Colonic mucosa (tissue), 4 donors: ENCODE results near the gene SNAP29. TPM values are rescaled to one million over a fixed set of nuclear protein-coding genes. Genes with fewer than 3 reads are reported as not detected.

Experiments
- DNase-seq: peaks from one replicate; pipeline ENCODE4 v3.0.0-alpha.2; 2020
- H3K27ac ChIP-seq: fragments of 200-600 bp; one replicate; pipeline ENCODE4 v1.8.0; 2021
- H3K27me3 ChIP-seq: fragments of 200-600 bp; one replicate; pipeline ENCODE4 v1.8.0; 2021
- H3K36me3 ChIP-seq: fragments of 200-600 bp; one replicate; pipeline ENCODE4 v1.8.0; 2021
- H3K4me1 ChIP-seq: fragments of 200-600 bp; one replicate; pipeline ENCODE4 v1.8.0; 2021; ENCODE audit warnings: mild to moderate bottlenecking
- H3K4me3 ChIP-seq: fragments of 200-600 bp; one replicate; pipeline ENCODE4 v1.8.0; 2021
- H3K9ac ChIP-seq, 2 donors: one replicate each; pipeline ENCODE4 v1.7.0; 2013; ENCODE audit warnings: control low read depth in 2 of 2, low read depth in 2 of 2, low read length in 2 of 2
- H3K9me3 ChIP-seq: fragments of 200-600 bp; one replicate; pipeline ENCODE4 v1.8.0; 2021
- intact Hi-C: fragments of 100-400 bp; cut with DNase I; formaldehyde crosslinking; loops from one replicate; pipeline ENCODE4 v1.14.1; 2022
- total RNA-seq, 2 donors: library from RNA; stranded (reverse); fragmentation: NEBNext Ultra II Directional in 1 of 2; extraction: Animal tissue kit (Norgen Biotek cat#: 25700) in 1 of 2; gene quantifications; one replicate each; pipeline ENCODE4 v1.2.1, GENCODE V29; 2021
- TF ChIP-seq, protein P1 (sequence below): fragments of 200-600 bp; IDR thresholded peaks from one replicate; pipeline ENCODE4 v1.8.0; 2022; ENCODE audit warnings: antibody characterized with exemption, mild to moderate bottlenecking
- donor health status: healthy.
- donor health status: DM: no; HTN: no; CAD: no.
- donor health status: DM: no; HTN: no; CAD: no.

SNAP29 gene
- total RNA-seq, 2 donors from 2014 or later = 25.3 to 39.0 TPM

DNA sequence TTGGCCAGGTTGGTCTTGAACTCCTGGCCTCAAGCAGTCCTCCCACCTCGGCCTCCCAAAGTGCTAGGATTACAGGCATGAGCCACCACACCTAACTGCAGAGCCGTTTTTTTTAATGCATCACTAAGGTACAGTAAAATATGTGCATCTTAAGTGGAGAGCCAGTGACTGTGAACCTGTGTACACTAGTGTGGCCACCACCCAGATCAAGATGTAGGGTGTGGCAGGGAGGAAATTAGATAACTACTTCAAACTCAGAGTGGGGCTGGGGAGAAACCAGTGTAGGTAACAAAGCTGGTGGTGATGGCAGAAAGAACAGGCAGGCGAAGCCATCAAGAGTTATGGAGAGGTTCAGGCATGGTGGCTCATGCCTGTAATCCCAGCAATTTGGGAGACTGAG lies 14.4 kb downstream of the SNAP29 start:
- H3K27me3 ChIP-seq = no peaks in the 10 kb centered on the region
- H3K9ac ChIP-seq = no peak overlapping the region
- H3K4me1 ChIP-seq = peaks cover under 1% of the 10 kb centered on the region
- no peak for DNase-seq
- no peaks in the 10 kb centered on the region for H3K9me3 ChIP-seq
- H3K36me3 ChIP-seq = no peaks in the 10 kb centered on the region
- no peak overlapping the region for H3K4me3 ChIP-seq
- intact Hi-C loops = loop anchor here (10.0 kb wide), 1 partner anchor 92 kb away; the partner anchor contains the start of gene AIFM3
- no peak overlapping the region for H3K27ac ChIP-seq
- TF ChIP-seq, protein P1, sequence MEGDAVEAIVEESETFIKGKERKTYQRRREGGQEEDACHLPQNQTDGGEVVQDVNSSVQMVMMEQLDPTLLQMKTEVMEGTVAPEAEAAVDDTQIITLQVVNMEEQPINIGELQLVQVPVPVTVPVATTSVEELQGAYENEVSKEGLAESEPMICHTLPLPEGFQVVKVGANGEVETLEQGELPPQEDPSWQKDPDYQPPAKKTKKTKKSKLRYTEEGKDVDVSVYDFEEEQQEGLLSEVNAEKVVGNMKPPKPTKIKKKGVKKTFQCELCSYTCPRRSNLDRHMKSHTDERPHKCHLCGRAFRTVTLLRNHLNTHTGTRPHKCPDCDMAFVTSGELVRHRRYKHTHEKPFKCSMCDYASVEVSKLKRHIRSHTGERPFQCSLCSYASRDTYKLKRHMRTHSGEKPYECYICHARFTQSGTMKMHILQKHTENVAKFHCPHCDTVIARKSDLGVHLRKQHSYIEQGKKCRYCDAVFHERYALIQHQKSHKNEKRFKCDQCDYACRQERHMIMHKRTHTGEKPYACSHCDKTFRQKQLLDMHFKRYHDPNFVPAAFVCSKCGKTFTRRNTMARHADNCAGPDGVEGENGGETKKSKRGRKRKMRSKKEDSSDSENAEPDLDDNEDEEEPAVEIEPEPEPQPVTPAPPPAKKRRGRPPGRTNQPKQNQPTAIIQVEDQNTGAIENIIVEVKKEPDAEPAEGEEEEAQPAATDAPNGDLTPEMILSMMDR = no peak

- Histone ChIP-seq H3K4me1 (no peaks in the 10 kb centered on the region), H3K9ac (no peak overlapping the region), H3K9me3 (no peaks in the 10 kb centered on the region), H3K27me3 (no peaks in the 10 kb centered on the region), H3K4me3 (no peak overlapping the region), H3K36me3 (no peaks in the 10 kb centered on the region), H3K27ac (no peak overlapping the region)
- no peak for DNase-seq
- TF ChIP-seq, protein P1 = no peak
- intact Hi-C loops = loop anchor here (10.0 kb wide), 1 partner anchor 90 kb away; the partner anchor contains the start of gene AIFM3
Observed at GRCh38 chr22:20875296-20875695, 16.5 kb downstream of the SNAP29 start.

- no peak overlapping the region for H3K9ac ChIP-seq
- intact Hi-C loops = loop anchor here (10.0 kb wide), 1 partner anchor 87 kb away; the partner anchor contains the start of gene AIFM3
- no peaks in the 10 kb centered on the region for H3K9me3 ChIP-seq
- no peaks in the 10 kb centered on the region for H3K4me1 ChIP-seq
- DNase-seq = no peak
- no peaks in the 10 kb centered on the region for H3K36me3 ChIP-seq
- no peak overlapping the region for H3K4me3 ChIP-seq
- H3K27ac ChIP-seq = no peak overlapping the region
- no peaks in the 10 kb centered on the region for H3K27me3 ChIP-seq
- TF ChIP-seq, protein P1 = no peak
Observed at GRCh38 chr22:20877715-20878114, 18.9 kb downstream of the SNAP29 start.

DNA sequence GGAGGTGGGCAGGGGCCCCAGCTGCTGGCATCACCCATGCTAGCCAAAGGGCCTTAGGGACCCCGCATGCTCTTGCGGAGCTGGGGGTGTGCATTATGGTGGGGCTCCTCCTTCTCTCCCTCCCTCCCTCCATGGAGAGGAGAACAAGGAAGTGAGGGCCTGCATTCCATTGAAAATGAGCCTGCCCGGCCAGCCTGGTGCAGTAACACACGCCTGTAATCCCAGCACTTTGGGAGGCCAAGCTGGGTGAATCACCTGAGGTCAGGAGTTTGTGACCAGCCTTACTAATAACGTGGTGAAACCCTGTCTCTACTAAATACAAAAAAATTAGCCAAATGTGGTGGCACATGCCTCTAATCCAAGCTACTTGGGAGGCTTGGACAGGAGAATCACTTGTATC lies 22.4 kb downstream of the SNAP29 start:
- H3K27ac ChIP-seq = no peak overlapping the region
- intact Hi-C loops = no loop called here

GRCh38 chr22:20881869-20882815 lies 23.3 kb downstream of the SNAP29 start:
- intact Hi-C loops = no loop called here

More for the DNA sequence above, 22.4 kb downstream of the SNAP29 start:
- H3K27me3 ChIP-seq = no peaks in the 10 kb centered on the region
- H3K9me3 ChIP-seq = no peaks in the 10 kb centered on the region
- H3K9ac ChIP-seq = no peak overlapping the region
- TF ChIP-seq, protein P1 = no peak
- H3K4me3 ChIP-seq = no peak overlapping the region
- no peak for DNase-seq
- H3K4me1 ChIP-seq = peaks cover 12% of the 10 kb centered on the region
- H3K36me3 ChIP-seq = no peaks in the 10 kb centered on the region

More at GRCh38 chr22:20881869-20882815, 23.3 kb downstream of the SNAP29 start:
- Histone ChIP-seq H3K4me1 (peaks cover 13% of the 10 kb centered on the region), H3K4me3 (no peak overlapping the region), H3K9me3 (no peaks in the 10 kb centered on the region), H3K27me3 (no peaks in the 10 kb centered on the region), H3K27ac (no peak overlapping the region), H3K9ac (no peak overlapping the region), H3K36me3 (no peaks in the 10 kb centered on the region)
- TF ChIP-seq, protein P1 = no peak
- no peak for DNase-seq
